MM.1S (cell line): ENCODE data around the gene ICAM3.

Source experiments
- EZH2phosphoT487 ChIP-seq: fragments of 300-600 bp; sonication (generic); IDR thresholded peaks from 2 replicates; pipeline ENCODE4 v1.6.1; 2018; ENCODE audit warnings: antibody characterized with exemption, low read length
- TF ChIP-seq, protein P1 (sequence below): fragments of 300-600 bp; sonication (generic); IDR thresholded peaks from 2 replicates; pipeline ENCODE4 v1.5.1; 2016; ENCODE audit warnings: antibody characterized with exemption, low read length, mixed read lengths

DNA sequence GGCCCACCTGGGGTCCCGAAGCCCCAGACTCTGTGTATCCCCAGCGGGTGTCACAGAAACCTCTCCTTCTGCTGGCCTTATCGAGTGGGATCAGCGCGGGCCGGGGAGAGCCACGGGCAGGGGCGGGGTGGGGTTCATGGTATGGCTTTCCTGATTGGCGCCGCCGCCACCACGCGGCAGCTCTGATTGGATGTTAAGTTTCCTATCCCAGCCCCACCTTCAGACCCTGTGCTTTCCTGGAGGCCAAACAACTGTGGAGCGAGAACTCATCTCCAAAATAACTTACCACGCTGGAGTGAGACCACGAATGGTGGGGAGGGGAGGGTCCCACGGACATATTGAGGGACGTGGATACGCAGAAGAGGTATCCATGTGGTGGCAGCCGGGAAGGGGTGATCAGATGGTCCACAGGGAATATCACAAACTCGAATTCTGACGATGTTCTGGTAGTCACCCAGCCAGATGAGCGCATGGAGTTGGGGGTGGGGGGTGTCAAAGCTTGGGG lies 50.7 kb downstream of the ICAM3 start:
- TF ChIP-seq, protein P1, sequence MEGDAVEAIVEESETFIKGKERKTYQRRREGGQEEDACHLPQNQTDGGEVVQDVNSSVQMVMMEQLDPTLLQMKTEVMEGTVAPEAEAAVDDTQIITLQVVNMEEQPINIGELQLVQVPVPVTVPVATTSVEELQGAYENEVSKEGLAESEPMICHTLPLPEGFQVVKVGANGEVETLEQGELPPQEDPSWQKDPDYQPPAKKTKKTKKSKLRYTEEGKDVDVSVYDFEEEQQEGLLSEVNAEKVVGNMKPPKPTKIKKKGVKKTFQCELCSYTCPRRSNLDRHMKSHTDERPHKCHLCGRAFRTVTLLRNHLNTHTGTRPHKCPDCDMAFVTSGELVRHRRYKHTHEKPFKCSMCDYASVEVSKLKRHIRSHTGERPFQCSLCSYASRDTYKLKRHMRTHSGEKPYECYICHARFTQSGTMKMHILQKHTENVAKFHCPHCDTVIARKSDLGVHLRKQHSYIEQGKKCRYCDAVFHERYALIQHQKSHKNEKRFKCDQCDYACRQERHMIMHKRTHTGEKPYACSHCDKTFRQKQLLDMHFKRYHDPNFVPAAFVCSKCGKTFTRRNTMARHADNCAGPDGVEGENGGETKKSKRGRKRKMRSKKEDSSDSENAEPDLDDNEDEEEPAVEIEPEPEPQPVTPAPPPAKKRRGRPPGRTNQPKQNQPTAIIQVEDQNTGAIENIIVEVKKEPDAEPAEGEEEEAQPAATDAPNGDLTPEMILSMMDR = no peak
- TF ChIP-seq EZH2phosphoT487 = no peak
